Measurements from ENCODE around the gene GUCA1A. TPM values are rescaled to one million over a fixed set of nuclear protein-coding genes. Genes with fewer than 3 reads are reported as not detected.
"Not testable (repeated sequence)": the region's sequence is repeated elsewhere in the genome, so short reads cannot be mapped to it uniquely, and the experiment has no call there.

Gene GUCA1A
- total RNA-seq, 1 donor from 2014 or later = 0.62 TPM

GRCh38 chr6:42199106-42199981, 26.2 kb downstream of the GUCA1A start:
- TF ChIP-seq, protein P1, sequence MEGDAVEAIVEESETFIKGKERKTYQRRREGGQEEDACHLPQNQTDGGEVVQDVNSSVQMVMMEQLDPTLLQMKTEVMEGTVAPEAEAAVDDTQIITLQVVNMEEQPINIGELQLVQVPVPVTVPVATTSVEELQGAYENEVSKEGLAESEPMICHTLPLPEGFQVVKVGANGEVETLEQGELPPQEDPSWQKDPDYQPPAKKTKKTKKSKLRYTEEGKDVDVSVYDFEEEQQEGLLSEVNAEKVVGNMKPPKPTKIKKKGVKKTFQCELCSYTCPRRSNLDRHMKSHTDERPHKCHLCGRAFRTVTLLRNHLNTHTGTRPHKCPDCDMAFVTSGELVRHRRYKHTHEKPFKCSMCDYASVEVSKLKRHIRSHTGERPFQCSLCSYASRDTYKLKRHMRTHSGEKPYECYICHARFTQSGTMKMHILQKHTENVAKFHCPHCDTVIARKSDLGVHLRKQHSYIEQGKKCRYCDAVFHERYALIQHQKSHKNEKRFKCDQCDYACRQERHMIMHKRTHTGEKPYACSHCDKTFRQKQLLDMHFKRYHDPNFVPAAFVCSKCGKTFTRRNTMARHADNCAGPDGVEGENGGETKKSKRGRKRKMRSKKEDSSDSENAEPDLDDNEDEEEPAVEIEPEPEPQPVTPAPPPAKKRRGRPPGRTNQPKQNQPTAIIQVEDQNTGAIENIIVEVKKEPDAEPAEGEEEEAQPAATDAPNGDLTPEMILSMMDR (IDR thresholded peaks at IDR 0.05; ENCODE audit: unreplicated experiment) = no peak

GRCh38 chr6:42200035-42200434, 26.9 kb downstream of the GUCA1A start:
- TF ChIP-seq, protein P1 (IDR thresholded peaks at IDR 0.05; ENCODE audit: unreplicated experiment) = no peak
- Mint-ChIP-seq H3K4me3 (ENCODE audit: unreplicated experiment) (no peak overlapping the region), H3K27me3 (ENCODE audit: unreplicated experiment) (no peaks in the 10 kb centered on the region), H3K9me3 (ENCODE audit: unreplicated experiment) (no peaks in the 10 kb centered on the region), H3K27ac (ENCODE audit: unreplicated experiment) (no peak overlapping the region), H3K4me1 (ENCODE audit: unreplicated experiment) (no peaks in the 10 kb centered on the region), H3K36me3 (ENCODE audit: low read depth, unreplicated experiment) (no peaks in the 10 kb centered on the region)
- DNase-seq (ENCODE audit: low spot score) = no peak

More at GRCh38 chr6:42199106-42199981, 26.2 kb downstream of the GUCA1A start:
- no peak overlapping the region for H3K4me3 Mint-ChIP-seq (ENCODE audit: unreplicated experiment)
- H3K9me3 Mint-ChIP-seq (ENCODE audit: unreplicated experiment) = no peaks in the 10 kb centered on the region
- no peak overlapping the region for H3K27ac Mint-ChIP-seq (ENCODE audit: unreplicated experiment)
- no peaks in the 10 kb centered on the region for H3K27me3 Mint-ChIP-seq (ENCODE audit: unreplicated experiment)
- H3K4me1 Mint-ChIP-seq (ENCODE audit: unreplicated experiment) = no peaks in the 10 kb centered on the region
- no peaks in the 10 kb centered on the region for H3K36me3 Mint-ChIP-seq (ENCODE audit: low read depth, unreplicated experiment)
- no peak for DNase-seq (ENCODE audit: low spot score)

GRCh38 chr6:42201382-42201781, 28.2 kb downstream of the GUCA1A start:
- no peaks in the 10 kb centered on the region for H3K27me3 Mint-ChIP-seq (ENCODE audit: unreplicated experiment)
- no peaks in the 10 kb centered on the region for H3K9me3 Mint-ChIP-seq (ENCODE audit: unreplicated experiment)
- H3K36me3 Mint-ChIP-seq (ENCODE audit: low read depth, unreplicated experiment) = peaks cover 4% of the 10 kb centered on the region
- H3K4me1 Mint-ChIP-seq (ENCODE audit: unreplicated experiment) = no peaks in the 10 kb centered on the region
- H3K4me3 Mint-ChIP-seq (ENCODE audit: unreplicated experiment) = no peak overlapping the region
- H3K27ac Mint-ChIP-seq (ENCODE audit: unreplicated experiment) = no peak overlapping the region
- no peak for DNase-seq (ENCODE audit: low spot score)
- TF ChIP-seq, protein P1 (IDR thresholded peaks at IDR 0.05; ENCODE audit: unreplicated experiment) = no peak

GRCh38 chr6:42202131-42202915, 29.2 kb downstream of the GUCA1A start:
- not testable (repeated sequence) for H3K36me3 Mint-ChIP-seq (ENCODE audit: low read depth, unreplicated experiment); DNase-seq (ENCODE audit: low spot score); H3K27ac Mint-ChIP-seq (ENCODE audit: unreplicated experiment); H3K9me3 Mint-ChIP-seq (ENCODE audit: unreplicated experiment); H3K4me3 Mint-ChIP-seq (ENCODE audit: unreplicated experiment); H3K4me1 Mint-ChIP-seq (ENCODE audit: unreplicated experiment); H3K27me3 Mint-ChIP-seq (ENCODE audit: unreplicated experiment)

GRCh38 chr6:42203183-42203582, 30.0 kb downstream of the GUCA1A start:
- Mint-ChIP-seq H3K27me3 (ENCODE audit: unreplicated experiment) (no peaks in the 10 kb centered on the region), H3K27ac (ENCODE audit: unreplicated experiment) (no peak overlapping the region), H3K36me3 (ENCODE audit: low read depth, unreplicated experiment) (peaks cover 9% of the 10 kb centered on the region), H3K4me3 (ENCODE audit: unreplicated experiment) (no peak overlapping the region), H3K9me3 (ENCODE audit: unreplicated experiment) (no peaks in the 10 kb centered on the region), H3K4me1 (ENCODE audit: unreplicated experiment) (no peaks in the 10 kb centered on the region)
- DNase-seq (ENCODE audit: low spot score) = no peak
- TF ChIP-seq, protein P1 (IDR thresholded peaks at IDR 0.05; ENCODE audit: unreplicated experiment) = no peak
